ENCODE measurements around the gene NOS1AP.

- TF ChIP-seq, protein P1, sequence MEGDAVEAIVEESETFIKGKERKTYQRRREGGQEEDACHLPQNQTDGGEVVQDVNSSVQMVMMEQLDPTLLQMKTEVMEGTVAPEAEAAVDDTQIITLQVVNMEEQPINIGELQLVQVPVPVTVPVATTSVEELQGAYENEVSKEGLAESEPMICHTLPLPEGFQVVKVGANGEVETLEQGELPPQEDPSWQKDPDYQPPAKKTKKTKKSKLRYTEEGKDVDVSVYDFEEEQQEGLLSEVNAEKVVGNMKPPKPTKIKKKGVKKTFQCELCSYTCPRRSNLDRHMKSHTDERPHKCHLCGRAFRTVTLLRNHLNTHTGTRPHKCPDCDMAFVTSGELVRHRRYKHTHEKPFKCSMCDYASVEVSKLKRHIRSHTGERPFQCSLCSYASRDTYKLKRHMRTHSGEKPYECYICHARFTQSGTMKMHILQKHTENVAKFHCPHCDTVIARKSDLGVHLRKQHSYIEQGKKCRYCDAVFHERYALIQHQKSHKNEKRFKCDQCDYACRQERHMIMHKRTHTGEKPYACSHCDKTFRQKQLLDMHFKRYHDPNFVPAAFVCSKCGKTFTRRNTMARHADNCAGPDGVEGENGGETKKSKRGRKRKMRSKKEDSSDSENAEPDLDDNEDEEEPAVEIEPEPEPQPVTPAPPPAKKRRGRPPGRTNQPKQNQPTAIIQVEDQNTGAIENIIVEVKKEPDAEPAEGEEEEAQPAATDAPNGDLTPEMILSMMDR (IDR thresholded peaks at IDR 0.05): no peak
- TF ChIP-seq POLR2A (IDR thresholded peaks at IDR 0.05): no peak
- no peak for TF ChIP-seq EP300 (IDR thresholded peaks at IDR 0.05)
These were observed 152.5 kb downstream of the NOS1AP start for GRCh38 chr1:162222014-162222413.

Measured in stomach (tissue), 4 donors.